GM12874 (cell line): ENCODE data around the gene CD79B.

Experiments used
- TF ChIP-seq, protein P1 (sequence below): IDR thresholded peaks from 2 replicates; pipeline ENCODE4 v1.5.1; 2011; ENCODE audit warnings: low read depth, mild to moderate bottlenecking, control low read depth, low read length, moderate library complexity; ENCODE audit not compliant: insufficient read depth

CD79B gene

DNA sequence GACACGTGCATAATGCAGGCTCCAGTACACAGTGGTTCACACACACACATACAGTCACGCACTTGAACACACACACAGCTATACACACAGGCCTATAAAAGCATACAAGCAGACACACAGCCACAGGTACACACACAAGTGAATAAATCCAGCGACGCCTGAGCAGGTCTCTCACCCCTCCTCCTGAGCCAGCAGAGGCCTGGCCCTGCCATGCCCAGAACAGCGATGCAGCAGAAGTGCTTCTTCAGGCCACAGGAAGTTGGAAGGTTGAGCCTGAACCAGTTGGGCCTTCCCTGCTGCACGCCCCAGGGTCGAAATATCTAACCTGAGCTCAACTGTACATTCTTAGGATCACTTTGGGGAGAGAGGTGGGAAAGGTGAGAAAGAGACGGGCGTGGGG lies 7.3 kb upstream of the CD79B start:
- TF ChIP-seq, protein P1, sequence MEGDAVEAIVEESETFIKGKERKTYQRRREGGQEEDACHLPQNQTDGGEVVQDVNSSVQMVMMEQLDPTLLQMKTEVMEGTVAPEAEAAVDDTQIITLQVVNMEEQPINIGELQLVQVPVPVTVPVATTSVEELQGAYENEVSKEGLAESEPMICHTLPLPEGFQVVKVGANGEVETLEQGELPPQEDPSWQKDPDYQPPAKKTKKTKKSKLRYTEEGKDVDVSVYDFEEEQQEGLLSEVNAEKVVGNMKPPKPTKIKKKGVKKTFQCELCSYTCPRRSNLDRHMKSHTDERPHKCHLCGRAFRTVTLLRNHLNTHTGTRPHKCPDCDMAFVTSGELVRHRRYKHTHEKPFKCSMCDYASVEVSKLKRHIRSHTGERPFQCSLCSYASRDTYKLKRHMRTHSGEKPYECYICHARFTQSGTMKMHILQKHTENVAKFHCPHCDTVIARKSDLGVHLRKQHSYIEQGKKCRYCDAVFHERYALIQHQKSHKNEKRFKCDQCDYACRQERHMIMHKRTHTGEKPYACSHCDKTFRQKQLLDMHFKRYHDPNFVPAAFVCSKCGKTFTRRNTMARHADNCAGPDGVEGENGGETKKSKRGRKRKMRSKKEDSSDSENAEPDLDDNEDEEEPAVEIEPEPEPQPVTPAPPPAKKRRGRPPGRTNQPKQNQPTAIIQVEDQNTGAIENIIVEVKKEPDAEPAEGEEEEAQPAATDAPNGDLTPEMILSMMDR = no peak

DNA sequence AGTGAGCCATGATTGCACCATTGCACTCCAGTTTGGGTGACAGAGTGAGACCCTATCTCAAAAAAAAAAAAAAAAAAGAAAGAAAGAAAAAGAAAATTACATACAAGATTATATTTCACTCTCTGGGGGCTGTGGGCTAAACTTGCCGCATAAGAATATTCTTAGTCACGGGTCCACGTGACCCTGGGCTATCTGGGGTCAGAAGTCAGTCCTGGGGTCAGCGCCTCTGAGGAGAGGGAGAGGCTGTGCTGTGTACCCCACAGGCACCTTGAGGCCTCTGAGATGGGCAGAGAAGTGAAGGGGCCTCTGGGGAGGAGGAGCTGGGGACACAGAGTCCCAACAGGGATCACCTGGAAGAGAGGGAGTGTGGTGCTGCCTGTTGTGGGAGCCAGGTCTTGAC lies 5.8 kb upstream of the CD79B start:
- TF ChIP-seq, protein P1 = no peak

DNA sequence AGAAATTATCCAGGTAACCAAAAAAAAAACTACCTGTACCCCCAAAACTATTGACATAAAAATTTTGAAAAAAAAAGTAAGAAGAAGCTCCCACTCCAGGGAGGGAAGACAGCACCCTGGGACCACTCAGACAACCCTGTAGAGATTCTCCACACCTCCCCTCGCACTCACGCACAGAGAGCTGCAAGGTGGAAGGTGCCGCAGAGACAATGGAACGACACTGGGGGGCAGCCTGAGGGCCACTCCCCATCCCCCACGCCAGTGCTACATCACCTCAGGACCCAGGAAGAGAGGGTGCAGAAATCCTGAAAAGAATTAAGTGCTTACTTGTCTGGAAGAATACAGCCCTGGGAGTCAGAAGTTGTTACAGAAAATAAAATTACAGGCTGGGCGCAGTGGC lies 5.2 kb upstream of the CD79B start:
- TF ChIP-seq, protein P1 = no peak

DNA sequence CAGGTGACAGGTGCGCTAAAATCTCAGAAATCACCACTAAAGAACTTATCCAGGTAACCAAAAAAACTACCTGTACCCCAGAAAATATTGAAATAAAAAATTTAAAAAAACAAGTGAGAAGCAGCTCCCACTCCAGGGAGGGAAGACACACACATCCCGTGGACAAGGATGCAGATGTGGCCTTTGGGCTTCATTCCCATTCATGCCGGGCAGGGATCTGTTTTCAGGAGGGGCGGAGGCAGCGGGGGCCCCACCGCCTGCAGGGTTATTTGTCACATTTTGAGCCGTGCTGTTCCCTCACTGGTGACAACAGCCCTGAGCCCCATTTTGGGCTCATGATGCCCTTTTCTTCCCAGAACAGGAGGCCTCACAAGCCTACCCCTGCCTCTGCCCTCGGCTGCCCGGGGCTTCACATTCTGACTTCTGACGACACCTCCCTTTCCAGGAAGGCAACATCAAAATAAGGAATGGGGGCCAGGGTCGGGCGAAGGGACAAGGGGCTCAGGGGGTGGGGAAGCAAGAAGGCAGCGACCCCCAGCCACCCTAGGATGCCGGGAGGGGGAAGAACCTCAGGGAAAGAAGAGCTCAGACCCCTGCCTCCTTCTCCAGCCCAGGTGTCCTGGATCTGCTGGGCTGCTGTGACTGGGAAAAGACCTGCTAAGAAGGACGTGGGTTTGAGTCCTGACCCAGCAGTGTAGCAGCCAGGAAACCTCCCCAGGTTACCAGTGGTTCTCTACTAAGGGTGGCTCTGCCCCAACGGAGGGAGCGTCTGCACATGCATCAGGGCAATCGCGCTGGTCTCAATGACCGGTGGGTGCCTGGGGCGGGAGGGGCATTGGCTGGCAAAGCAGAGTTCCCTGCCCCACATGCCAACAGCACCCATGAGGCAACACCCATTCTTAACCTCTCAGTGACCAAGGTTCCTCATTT lies 2.3 kb upstream of the CD79B start:
- TF ChIP-seq, protein P1 = no peak

DNA sequence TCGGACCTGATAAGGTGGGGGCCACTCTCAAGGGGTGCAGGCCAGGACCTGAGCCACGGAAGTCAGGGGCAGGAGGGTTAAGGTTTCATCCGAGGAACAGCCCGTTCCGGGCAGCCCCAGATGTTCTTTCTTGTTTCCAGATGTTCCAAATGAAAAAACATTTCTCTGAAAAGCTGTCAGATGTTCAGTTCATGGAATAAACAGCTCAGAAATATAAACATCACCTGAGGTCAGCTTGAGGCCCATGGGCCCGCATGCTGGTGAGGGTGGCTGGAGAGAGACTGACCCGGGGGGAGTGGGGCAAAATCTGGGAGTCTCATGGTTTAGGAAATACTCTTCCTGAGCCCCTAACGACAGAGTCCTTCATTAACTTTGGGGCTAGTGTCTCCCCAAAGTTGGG lies 1.5 kb upstream of the CD79B start:
- TF ChIP-seq, protein P1 = no peak

DNA sequence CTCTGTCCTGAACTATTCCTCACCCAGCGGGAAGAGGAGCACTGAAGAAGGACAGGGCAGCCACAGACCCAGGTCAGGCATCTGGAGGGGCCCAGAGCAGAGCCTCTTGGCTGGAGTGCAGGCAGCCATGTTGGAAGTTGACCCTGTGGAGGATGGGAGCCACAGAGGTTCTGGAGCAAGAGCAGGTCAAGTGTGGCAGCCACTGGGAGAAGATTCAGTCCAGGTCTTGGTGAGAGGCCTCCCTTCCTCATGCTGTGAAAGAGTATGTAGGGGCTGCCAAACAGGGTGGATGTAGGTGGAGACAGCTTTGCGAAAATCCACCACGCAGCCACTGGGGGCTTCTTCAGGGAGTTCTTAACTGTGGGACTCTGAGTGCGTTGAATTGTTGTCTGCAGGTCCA lies 590 bp upstream of the CD79B start:
- TF ChIP-seq, protein P1 = no peak

DNA sequence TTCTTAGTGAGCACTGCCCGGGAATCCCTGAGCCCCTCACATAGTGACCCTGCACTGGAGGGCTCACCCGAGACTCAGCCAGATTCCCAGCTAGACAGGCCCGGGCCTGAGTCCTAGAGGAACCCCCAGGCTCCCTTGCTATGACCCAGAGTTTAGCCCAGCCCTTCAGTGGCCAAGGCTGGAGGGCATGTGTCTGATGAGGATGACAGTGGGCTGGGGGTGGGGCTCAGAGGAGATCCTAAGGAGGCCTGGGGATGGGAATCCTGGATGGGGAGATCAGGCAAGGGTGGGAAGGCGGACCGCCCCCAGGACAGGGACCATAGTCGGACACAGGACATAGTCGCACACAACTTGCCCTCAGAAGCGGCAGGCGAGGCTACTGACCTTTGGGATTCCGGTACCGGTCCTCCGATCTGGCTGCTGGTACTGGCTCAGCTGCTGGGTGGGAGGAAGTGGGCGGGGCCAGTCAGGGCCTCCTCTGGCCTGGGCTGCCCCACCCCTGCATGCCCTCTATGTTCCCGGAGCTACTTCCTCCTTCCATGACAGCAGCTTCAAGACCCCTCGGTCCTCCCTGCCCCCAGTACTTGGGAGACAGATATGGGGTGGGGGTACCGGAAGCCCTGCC lies 1.1 kb downstream of the CD79B start:
- TF ChIP-seq, protein P1 = no peak
